DOHH2 (cell line): ENCODE measurements around the gene EPAS1.

Experiments
- H3F3A ChIP-seq: fragments of 200-600 bp; sonication (generic), shearing (Covaris generic); 2 replicates; pipeline ENCODE4 v1.6.0; 2016; ENCODE audit warnings: antibody characterized with exemption, mild to moderate bottlenecking; ENCODE audit not compliant: control insufficient read depth, insufficient read depth
- H3K27ac ChIP-seq: fragments of 200-600 bp; sonication (generic); 2 replicates; pipeline ENCODE4 v1.5.1; 2014; ENCODE audit warnings: low read depth, mild to moderate bottlenecking, low read length, moderate library complexity
- H3K27me3 ChIP-seq: fragments of 200-600 bp; sonication (generic); 2 replicates; pipeline ENCODE4 v1.6.1; 2014; ENCODE audit warnings: mild to moderate bottlenecking, low read length, mixed read lengths; ENCODE audit not compliant: control insufficient read depth
- H3K36me3 ChIP-seq: fragments of 200-600 bp; sonication (generic); 2 replicates; pipeline ENCODE4 v1.6.1; 2014; ENCODE audit warnings: mild to moderate bottlenecking, low read length, moderate library complexity, mixed read lengths; ENCODE audit not compliant: control insufficient read depth
- H3K4me1 ChIP-seq: fragments of 200-600 bp; sonication (generic); 2 replicates; pipeline ENCODE4 v1.6.1; 2014; ENCODE audit warnings: mild to moderate bottlenecking, low read length, mixed read lengths; ENCODE audit not compliant: control insufficient read depth
- H3K4me2 ChIP-seq: fragments of 200-600 bp; sonication (generic); 2 replicates; pipeline ENCODE4 v1.6.0; 2014; ENCODE audit warnings: mild to moderate bottlenecking, low read length, moderate library complexity
- H3K4me3 ChIP-seq: fragments of 200-600 bp; sonication (generic); 2 replicates; pipeline ENCODE4 v1.5.1; 2014; ENCODE audit warnings: mild to moderate bottlenecking, low read length, mixed read lengths
- H3K79me2 ChIP-seq: fragments of 200-600 bp; sonication (generic); 2 replicates; pipeline ENCODE4 v1.6.1; 2014; ENCODE audit warnings: mild to moderate bottlenecking, low read length, mixed read lengths; ENCODE audit not compliant: control insufficient read depth
- H3K9me2 ChIP-seq: fragments of 200-600 bp; sonication (generic); replicated peaks from 2 replicates; pipeline ENCODE4 v1.6.1; 2014; ENCODE audit warnings: mild to moderate bottlenecking, low read length, mixed read lengths; ENCODE audit not compliant: control insufficient read depth
- H3K9me3 ChIP-seq: fragments of 200-600 bp; sonication (generic); 2 replicates; pipeline ENCODE4 v1.6.1; 2014; ENCODE audit warnings: antibody characterized with exemption, low read length, mixed read lengths; ENCODE audit not compliant: control insufficient read depth, insufficient read depth
- H4K20me1 ChIP-seq: fragments of 200-600 bp; sonication (generic); 2 replicates; pipeline ENCODE4 v1.6.0; 2014; ENCODE audit warnings: low read depth, mild to moderate bottlenecking, antibody characterized with exemption, low read length, moderate library complexity; ENCODE audit not compliant: control insufficient read depth, insufficient read depth
- EZH2phosphoT487 ChIP-seq: fragments of 200-600 bp; sonication (generic); IDR thresholded peaks from 2 replicates; pipeline ENCODE4 v1.6.1; 2017; ENCODE audit warnings: borderline replicate concordance, mild to moderate bottlenecking, antibody characterized with exemption, low read length, moderate library complexity, mixed read lengths
- TF ChIP-seq, protein P1 (sequence below): fragments of 200-600 bp; sonication (generic); IDR thresholded peaks from one replicate; pipeline ENCODE4 v1.5.1; 2014; ENCODE audit warnings: antibody characterized with exemption, mild to moderate bottlenecking, low read depth, low read length; ENCODE audit not compliant: poor library complexity, severe bottlenecking

EPAS1 gene

DNA sequence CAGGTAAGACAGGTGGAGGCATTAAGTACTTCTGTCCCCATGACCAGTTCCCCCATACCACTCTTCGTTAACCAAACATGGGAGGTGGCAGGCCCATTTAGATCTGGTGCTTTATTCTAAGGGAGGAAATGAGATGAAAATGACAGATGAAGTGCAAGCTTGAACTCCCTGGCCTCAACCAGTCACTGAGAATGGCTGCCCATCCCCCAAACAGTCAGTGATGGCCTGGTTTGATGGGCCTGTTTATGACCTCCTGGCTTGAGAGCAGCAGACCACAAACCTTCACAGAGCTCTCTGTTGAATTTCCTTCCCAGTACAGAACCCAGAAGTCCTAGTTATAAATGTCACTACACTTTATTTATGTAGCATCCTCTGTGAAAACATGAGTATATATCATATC, 31.1 kb downstream of the EPAS1 start:
- Histone ChIP-seq H3K27ac (no peak overlapping the region), H3K27me3 (peaks cover 7% of the 10 kb centered on the region), H3K79me2 (no peaks in the 10 kb centered on the region), H3F3A (no peaks in the 10 kb centered on the region), H3K9me2 (no peaks in the 10 kb centered on the region), H3K4me1 (no peaks in the 10 kb centered on the region), H4K20me1 (no peaks in the 10 kb centered on the region), H3K4me2 (no peak overlapping the region), H3K4me3 (no peak overlapping the region), H3K36me3 (no peaks in the 10 kb centered on the region), H3K9me3 (no peaks in the 10 kb centered on the region)
- TF ChIP-seq, protein P1, sequence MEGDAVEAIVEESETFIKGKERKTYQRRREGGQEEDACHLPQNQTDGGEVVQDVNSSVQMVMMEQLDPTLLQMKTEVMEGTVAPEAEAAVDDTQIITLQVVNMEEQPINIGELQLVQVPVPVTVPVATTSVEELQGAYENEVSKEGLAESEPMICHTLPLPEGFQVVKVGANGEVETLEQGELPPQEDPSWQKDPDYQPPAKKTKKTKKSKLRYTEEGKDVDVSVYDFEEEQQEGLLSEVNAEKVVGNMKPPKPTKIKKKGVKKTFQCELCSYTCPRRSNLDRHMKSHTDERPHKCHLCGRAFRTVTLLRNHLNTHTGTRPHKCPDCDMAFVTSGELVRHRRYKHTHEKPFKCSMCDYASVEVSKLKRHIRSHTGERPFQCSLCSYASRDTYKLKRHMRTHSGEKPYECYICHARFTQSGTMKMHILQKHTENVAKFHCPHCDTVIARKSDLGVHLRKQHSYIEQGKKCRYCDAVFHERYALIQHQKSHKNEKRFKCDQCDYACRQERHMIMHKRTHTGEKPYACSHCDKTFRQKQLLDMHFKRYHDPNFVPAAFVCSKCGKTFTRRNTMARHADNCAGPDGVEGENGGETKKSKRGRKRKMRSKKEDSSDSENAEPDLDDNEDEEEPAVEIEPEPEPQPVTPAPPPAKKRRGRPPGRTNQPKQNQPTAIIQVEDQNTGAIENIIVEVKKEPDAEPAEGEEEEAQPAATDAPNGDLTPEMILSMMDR, result no peak
- no peak for TF ChIP-seq EZH2phosphoT487

DNA sequence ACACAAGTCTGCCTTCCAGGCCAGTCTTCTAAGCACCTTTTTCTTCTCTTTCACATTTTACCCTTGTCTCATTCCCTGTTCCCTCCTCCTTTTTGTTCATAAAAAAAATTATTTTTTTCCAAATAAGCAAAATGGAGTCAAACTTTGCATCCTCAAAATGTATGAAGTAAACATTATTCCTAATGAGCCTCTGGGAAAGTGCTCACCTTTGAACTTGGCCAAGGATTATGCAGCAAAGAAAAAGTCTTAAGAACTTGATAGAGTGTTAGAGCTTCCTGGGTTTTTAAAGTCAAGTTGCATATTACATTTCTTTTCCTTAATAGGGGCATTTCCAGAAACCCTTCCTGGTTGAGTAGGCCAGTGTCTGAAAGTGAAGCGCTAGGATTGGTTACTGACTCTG, 31.6 kb downstream of the EPAS1 start:
- no peaks in the 10 kb centered on the region for H3F3A ChIP-seq
- H3K9me3 ChIP-seq, result no peaks in the 10 kb centered on the region
- no peak overlapping the region for H3K27ac ChIP-seq
- H3K27me3 ChIP-seq, result peaks cover 7% of the 10 kb centered on the region
- H3K79me2 ChIP-seq, result no peaks in the 10 kb centered on the region
- no peaks in the 10 kb centered on the region for H3K4me1 ChIP-seq
- TF ChIP-seq EZH2phosphoT487, result no peak
- TF ChIP-seq, protein P1, result no peak
- no peaks in the 10 kb centered on the region for H3K9me2 ChIP-seq
- no peaks in the 10 kb centered on the region for H3K36me3 ChIP-seq
- H3K4me2 ChIP-seq, result no peak overlapping the region
- no peaks in the 10 kb centered on the region for H4K20me1 ChIP-seq
- H3K4me3 ChIP-seq, result no peak overlapping the region

DNA sequence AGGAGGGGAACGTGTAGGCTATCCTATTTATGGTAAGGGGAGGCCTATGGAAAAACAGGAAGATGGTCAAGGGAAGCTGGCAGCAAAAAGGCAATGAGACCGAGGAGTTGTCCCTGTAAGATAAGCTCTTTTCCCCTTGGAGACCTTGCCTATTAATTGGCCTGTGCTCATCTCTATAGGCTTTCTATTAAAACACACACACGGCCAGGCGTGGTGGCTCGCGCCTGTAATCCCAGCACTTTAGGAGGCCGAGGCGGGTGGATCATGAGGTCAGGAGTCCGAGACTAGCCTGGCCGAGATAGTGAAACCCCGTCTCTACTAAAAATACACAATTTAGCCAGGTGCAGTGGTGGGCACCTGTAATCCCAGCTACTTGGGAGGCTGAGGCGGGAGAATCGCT, 32.1 kb downstream of the EPAS1 start:
- H4K20me1 ChIP-seq, result no peaks in the 10 kb centered on the region
- no peak overlapping the region for H3K4me3 ChIP-seq
- H3F3A ChIP-seq, result no peaks in the 10 kb centered on the region
- no peaks in the 10 kb centered on the region for H3K9me2 ChIP-seq
- H3K27me3 ChIP-seq, result peaks cover 7% of the 10 kb centered on the region
- H3K4me1 ChIP-seq, result no peaks in the 10 kb centered on the region
- no peaks in the 10 kb centered on the region for H3K79me2 ChIP-seq
- TF ChIP-seq, protein P1, result no peak
- TF ChIP-seq EZH2phosphoT487, result no peak
- H3K36me3 ChIP-seq, result no peaks in the 10 kb centered on the region
- H3K27ac ChIP-seq, result no peak overlapping the region
- no peaks in the 10 kb centered on the region for H3K9me3 ChIP-seq
- H3K4me2 ChIP-seq, result no peak overlapping the region
